RWPE2 (cell line): ENCODE measurements around the gene PIK3CD.
A peak's percentile ranks its signal among the peaks of the same experiment; 100 is the strongest.

Source experiments
- ATAC-seq: fragments of 200-7000 bp; cut with Tn5 transposase; 3 replicates; pipeline ENCODE4 v1.9.1; 2021; ENCODE audit warnings: low read depth
- DNase-seq: peaks from one replicate; pipeline ENCODE4 v3.0.0-alpha.2; 2020; ENCODE audit warnings: low spot score
- H3K27ac ChIP-seq: fragments of 450-650 bp; 2 replicates; pipeline ENCODE4 v1.5.1; 2017; ENCODE audit warnings: mild to moderate bottlenecking; ENCODE audit not compliant: poor library complexity, severe bottlenecking
- H3K27me3 ChIP-seq: fragments of 250-450 bp; sonication (Bioruptor Pico); 2 replicates; pipeline ENCODE4 v1.5.1; 2021; ENCODE audit warnings: mild to moderate bottlenecking, moderate library complexity; ENCODE audit not compliant: insufficient read depth, poor library complexity, severe bottlenecking
- H3K36me3 ChIP-seq: fragments of 250-450 bp; sonication (Bioruptor Pico); 2 replicates; pipeline ENCODE4 v1.5.1; 2020; ENCODE audit warnings: low read depth, mild to moderate bottlenecking, moderate library complexity
- H3K4me1 ChIP-seq: fragments of 250-450 bp; sonication (Bioruptor Pico); 2 replicates; pipeline ENCODE4 v1.5.1; 2021; ENCODE audit warnings: mild to moderate bottlenecking, moderate library complexity; ENCODE audit not compliant: insufficient read depth, poor library complexity, severe bottlenecking
- H3K4me3 ChIP-seq: fragments of 250-450 bp; sonication (Bioruptor Pico); 2 replicates; pipeline ENCODE4 v1.5.1; 2021; ENCODE audit warnings: mild to moderate bottlenecking, moderate library complexity; ENCODE audit not compliant: severe bottlenecking
- H3K9me3 ChIP-seq: fragments of 250-450 bp; sonication (Bioruptor Pico); 2 replicates; pipeline ENCODE4 v1.5.1; 2021; ENCODE audit warnings: mild to moderate bottlenecking, moderate library complexity; ENCODE audit not compliant: severe bottlenecking
- TF ChIP-seq, protein P1 (sequence below): fragments of 450-650 bp; IDR thresholded peaks from one replicate; pipeline ENCODE4 v1.5.1; 2017; ENCODE audit warnings: mild to moderate bottlenecking, moderate library complexity; ENCODE audit not compliant: poor library complexity, severe bottlenecking

PIK3CD gene

GRCh38 chr1:9723068-9723805 lies 71.7 kb downstream of the PIK3CD start:
- no peak overlapping the region for H3K4me3 ChIP-seq
- H3K27me3 ChIP-seq: no peaks in the 10 kb centered on the region
- no peak overlapping the region for H3K27ac ChIP-seq
- TF ChIP-seq, protein P1, sequence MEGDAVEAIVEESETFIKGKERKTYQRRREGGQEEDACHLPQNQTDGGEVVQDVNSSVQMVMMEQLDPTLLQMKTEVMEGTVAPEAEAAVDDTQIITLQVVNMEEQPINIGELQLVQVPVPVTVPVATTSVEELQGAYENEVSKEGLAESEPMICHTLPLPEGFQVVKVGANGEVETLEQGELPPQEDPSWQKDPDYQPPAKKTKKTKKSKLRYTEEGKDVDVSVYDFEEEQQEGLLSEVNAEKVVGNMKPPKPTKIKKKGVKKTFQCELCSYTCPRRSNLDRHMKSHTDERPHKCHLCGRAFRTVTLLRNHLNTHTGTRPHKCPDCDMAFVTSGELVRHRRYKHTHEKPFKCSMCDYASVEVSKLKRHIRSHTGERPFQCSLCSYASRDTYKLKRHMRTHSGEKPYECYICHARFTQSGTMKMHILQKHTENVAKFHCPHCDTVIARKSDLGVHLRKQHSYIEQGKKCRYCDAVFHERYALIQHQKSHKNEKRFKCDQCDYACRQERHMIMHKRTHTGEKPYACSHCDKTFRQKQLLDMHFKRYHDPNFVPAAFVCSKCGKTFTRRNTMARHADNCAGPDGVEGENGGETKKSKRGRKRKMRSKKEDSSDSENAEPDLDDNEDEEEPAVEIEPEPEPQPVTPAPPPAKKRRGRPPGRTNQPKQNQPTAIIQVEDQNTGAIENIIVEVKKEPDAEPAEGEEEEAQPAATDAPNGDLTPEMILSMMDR: no peak
- H3K9me3 ChIP-seq: no peaks in the 10 kb centered on the region
- no peak for DNase-seq
- no peaks in the 10 kb centered on the region for H3K4me1 ChIP-seq
- H3K36me3 ChIP-seq: peaks cover 59% of the 10 kb centered on the region
- no peak for ATAC-seq

DNA sequence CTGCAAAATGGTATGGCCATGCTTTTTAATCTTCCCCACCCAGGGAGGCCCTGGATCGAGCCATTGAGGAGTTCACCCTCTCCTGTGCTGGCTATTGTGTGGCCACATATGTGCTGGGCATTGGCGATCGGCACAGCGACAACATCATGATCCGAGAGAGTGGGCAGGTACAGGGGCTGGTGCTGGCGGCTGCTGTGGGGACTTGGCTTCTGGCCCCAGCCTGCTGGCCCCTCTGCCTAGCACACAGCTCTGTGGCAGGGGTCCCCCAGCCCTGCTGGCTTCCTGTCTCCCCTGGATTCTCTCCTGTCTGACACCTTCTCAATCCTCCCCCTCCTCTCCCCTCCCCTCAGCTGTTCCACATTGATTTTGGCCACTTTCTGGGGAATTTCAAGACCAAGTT lies 72.4 kb downstream of the PIK3CD start:
- Histone ChIP-seq H3K9me3 (no peaks in the 10 kb centered on the region), H3K36me3 (peaks cover 63% of the 10 kb centered on the region), H3K27me3 (no peaks in the 10 kb centered on the region), H3K27ac (no peak overlapping the region), H3K4me3 (no peak overlapping the region), H3K4me1 (no peaks in the 10 kb centered on the region)
- no peak for DNase-seq
- TF ChIP-seq, protein P1: no peak
- ATAC-seq: no peak

DNA sequence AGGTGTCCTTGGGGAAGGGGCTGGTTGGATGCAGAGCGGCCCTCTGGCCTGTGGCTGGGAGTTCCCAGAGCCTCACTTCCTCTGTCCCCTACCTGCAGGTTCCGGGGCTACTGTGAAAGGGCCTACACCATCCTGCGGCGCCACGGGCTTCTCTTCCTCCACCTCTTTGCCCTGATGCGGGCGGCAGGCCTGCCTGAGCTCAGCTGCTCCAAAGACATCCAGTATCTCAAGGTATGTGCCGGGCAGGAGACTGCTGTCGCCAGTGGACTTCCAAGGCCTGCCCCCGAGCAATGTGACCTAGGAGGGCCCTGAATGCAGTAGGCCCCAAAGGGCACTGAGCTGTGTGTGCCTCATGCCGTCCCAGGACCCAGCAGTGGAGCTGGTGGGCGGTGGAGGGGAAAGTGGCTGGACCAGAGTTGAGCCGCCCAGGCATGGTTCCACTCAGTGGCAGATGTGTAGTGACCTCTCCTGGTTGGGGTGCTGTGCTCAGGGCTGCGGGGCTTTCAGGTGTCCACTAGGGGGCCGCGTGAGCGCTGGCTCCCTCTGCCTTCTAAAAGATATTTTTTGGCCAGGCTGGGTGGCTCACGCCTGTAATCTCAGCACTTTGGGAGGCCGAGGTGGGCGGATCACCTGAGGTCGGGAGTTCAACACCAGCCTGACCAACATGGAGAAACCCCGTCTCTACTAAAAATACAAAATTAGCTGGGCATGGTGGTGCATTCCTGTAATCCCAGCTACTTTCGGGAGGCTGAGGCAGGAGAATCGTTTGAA lies 73.4 kb downstream of the PIK3CD start:
- TF ChIP-seq, protein P1: peak; percentile 90
- Histone ChIP-seq H3K4me1 (no peaks in the 10 kb centered on the region), H3K4me3 (no peak overlapping the region), H3K27me3 (no peaks in the 10 kb centered on the region), H3K36me3 (peaks cover 73% of the 10 kb centered on the region), H3K27ac (no peak overlapping the region), H3K9me3 (no peaks in the 10 kb centered on the region)
- DNase-seq (no peak), ATAC-seq (peak; percentile 80)

- Histone ChIP-seq H3K27ac (no peak overlapping the region), H3K27me3 (no peaks in the 10 kb centered on the region), H3K36me3 (peaks cover 84% of the 10 kb centered on the region), H3K4me3 (no peak overlapping the region), H3K9me3 (no peaks in the 10 kb centered on the region), H3K4me1 (no peaks in the 10 kb centered on the region)
- ATAC-seq (no peak), DNase-seq (no peak)
- TF ChIP-seq, protein P1: no peak
Observed at GRCh38 chr1:9726406-9726805, 74.9 kb downstream of the PIK3CD start.
